ENCODE measurements around the gene MMD2. TPM values are rescaled to one million over a fixed set of nuclear protein-coding genes. Genes with fewer than 3 reads are reported as not detected.

The MMD2 gene
- polyA plus RNA-seq, 1 donor from 2014 or later: 0.40 TPM

- Histone ChIP-seq H3K9ac (ENCODE audit: low read length) (no peak overlapping the region), H2AFZ (ENCODE audit: low read depth, low read length) (no peak overlapping the region), H3K4me2 (ENCODE audit: low read length) (no peak overlapping the region), H4K20me1 (ENCODE audit: insufficient read depth) (no peaks in the 10 kb centered on the region), H3K4me3 (ENCODE audit: low read length) (no peak overlapping the region), H3K36me3 (ENCODE audit: insufficient read depth, low read length) (no peaks in the 10 kb centered on the region), H3K9me2 (ENCODE audit: insufficient read depth, low read length) (no peaks in the 10 kb centered on the region), H3F3A (ENCODE audit: insufficient read depth, low read length, poor library complexity, severe bottlenecking) (no peaks in the 10 kb centered on the region), H3K79me2 (replicated peaks; ENCODE audit: insufficient read depth, low read length) (no peaks in the 10 kb centered on the region), H3K9me3 (ENCODE audit: low read length) (no peaks in the 10 kb centered on the region), H3K27ac (ENCODE audit: low read length) (no peak overlapping the region), H3K27me3 (ENCODE audit: insufficient read depth, low read depth, low read length) (no peaks in the 10 kb centered on the region)
- no peak for TF ChIP-seq TAF1 (IDR thresholded peaks at IDR 0.05; ENCODE audit: low read depth)
- TF ChIP-seq RAD21 (conservative IDR thresholded peaks at IDR 0.05): no peak
- no peak for TF ChIP-seq POLR2AphosphoS5 (IDR thresholded peaks at IDR 0.05)
- TF ChIP-seq MXI1 (conservative IDR thresholded peaks at IDR 0.05; ENCODE audit: poor library complexity, severe bottlenecking): no peak
- no peak for TF ChIP-seq EP300 (conservative IDR thresholded peaks at IDR 0.05; ENCODE audit: poor library complexity, severe bottlenecking)
- no peak for TF ChIP-seq CTCF (IDR thresholded peaks at IDR 0.05; ENCODE audit: poor library complexity, severe bottlenecking)
- TF ChIP-seq EZH2 (IDR thresholded peaks at IDR 0.05; ENCODE audit: borderline replicate concordance, insufficient read depth, low read length, poor library complexity, severe bottlenecking): no peak
- no peak for TF ChIP-seq SMC3 (conservative IDR thresholded peaks at IDR 0.05; ENCODE audit: poor library complexity)
- no peak for TF ChIP-seq REST (IDR thresholded peaks at IDR 0.05; ENCODE audit: borderline replicate concordance)
These were observed 10.6 kb downstream of the MMD2 start for GRCh38 chr7:4948402-4948801.

- Histone ChIP-seq H3K9ac (ENCODE audit: low read length) (no peak overlapping the region), H3K4me2 (ENCODE audit: low read length) (no peak overlapping the region), H3K79me2 (replicated peaks; ENCODE audit: insufficient read depth, low read length) (no peaks in the 10 kb centered on the region), H3K9me2 (ENCODE audit: insufficient read depth, low read length) (no peaks in the 10 kb centered on the region), H2AFZ (ENCODE audit: low read depth, low read length) (no peak overlapping the region), H4K20me1 (ENCODE audit: insufficient read depth) (no peaks in the 10 kb centered on the region), H3K36me3 (ENCODE audit: insufficient read depth, low read length) (no peaks in the 10 kb centered on the region), H3K9me3 (ENCODE audit: low read length) (no peaks in the 10 kb centered on the region), H3K27ac (ENCODE audit: low read length) (no peak overlapping the region), H3K27me3 (ENCODE audit: insufficient read depth, low read depth, low read length) (no peaks in the 10 kb centered on the region), H3F3A (ENCODE audit: insufficient read depth, low read length, poor library complexity, severe bottlenecking) (no peaks in the 10 kb centered on the region), H3K4me3 (ENCODE audit: low read length) (no peak overlapping the region)
- TF ChIP-seq POLR2AphosphoS5 (IDR thresholded peaks at IDR 0.05) (no peak), TAF1 (IDR thresholded peaks at IDR 0.05; ENCODE audit: low read depth) (no peak), REST (IDR thresholded peaks at IDR 0.05; ENCODE audit: borderline replicate concordance) (no peak), EP300 (conservative IDR thresholded peaks at IDR 0.05; ENCODE audit: poor library complexity, severe bottlenecking) (no peak), EZH2 (IDR thresholded peaks at IDR 0.05; ENCODE audit: borderline replicate concordance, insufficient read depth, low read length, poor library complexity, severe bottlenecking) (no peak), SMC3 (conservative IDR thresholded peaks at IDR 0.05; ENCODE audit: poor library complexity) (no peak), MXI1 (conservative IDR thresholded peaks at IDR 0.05; ENCODE audit: poor library complexity, severe bottlenecking) (no peak), CTCF (IDR thresholded peaks at IDR 0.05; ENCODE audit: poor library complexity, severe bottlenecking) (no peak), RAD21 (conservative IDR thresholded peaks at IDR 0.05) (no peak)
These were observed 13.0 kb downstream of the MMD2 start for GRCh38 chr7:4945949-4946348.

All from neural cell (in vitro differentiated cells).